ENCODE measurements around the gene CORIN.

GRCh38 chr4:47646372-47646771 is 191.5 kb downstream of the CORIN start:
- TF ChIP-seq CTCF (conservative IDR thresholded peaks at IDR 0.05; ENCODE audit: low read length) = no peak
- TF ChIP-seq EZH2phosphoT487 (IDR thresholded peaks at IDR 0.05; ENCODE audit: borderline replicate concordance) = no peak

Data from Loucy (cell line).